Common myeloid progenitor, CD34-positive (primary cell): Measurements from ENCODE around the gene ZNF208.

Experiments used
- CTCF ChIA-PET: fragments of 350-600 bp; sonication (Branson Sonifier 250); formaldehyde crosslinking; loops from one replicate; lab custom pipeline; 2021; ENCODE audit warnings: antibody characterized with exemption; lab: Charles Lee
- POLR2A ChIA-PET: fragments of 350-600 bp; sonication (Branson Sonifier 250); formaldehyde crosslinking; loops from one replicate; lab custom pipeline; 2021; ENCODE audit warnings: antibody characterized with exemption; lab: Charles Lee
- DNase-seq, 3 donors: peaks; one replicate each; pipeline versions ENCODE4 v3.0.0 to v3.0.0-alpha.2; 2013
- H3K27ac ChIP-seq, 2 experiments: 1 replicate in 1 of 2; 2 replicates in 1 of 2; pipeline ENCODE4 v1.7.0; 2013; ENCODE audit warnings: inconsistent platforms in 2 of 2, low read length in 2 of 2, mild to moderate bottlenecking in 2 of 2, low read depth in 1 of 2, moderate library complexity in 1 of 2; ENCODE audit not compliant: severe bottlenecking in 2 of 2, insufficient read depth in 1 of 2, poor library complexity in 1 of 2
- H3K27me3 ChIP-seq, 5 experiments: replicated peaks in 2 of 5; 1 replicate in 3 of 5; 2 replicates in 2 of 5; pipeline versions ENCODE4 v1.6.1 to v1.7.0; 2013; ENCODE audit warnings: low read length in 4 of 5, mild to moderate bottlenecking in 2 of 5, moderate library complexity in 2 of 5, inconsistent platforms in 1 of 5; ENCODE audit not compliant: insufficient read depth in 5 of 5, control insufficient read depth in 4 of 5
- H3K36me3 ChIP-seq, 4 experiments: 1 replicate in 2 of 4; 2 replicates in 2 of 4; pipeline versions ENCODE4 v1.6.1 to v1.7.0; 2013; ENCODE audit warnings: low read length in 3 of 4, control low read depth in 1 of 4, mild to moderate bottlenecking in 1 of 4; ENCODE audit not compliant: control insufficient read depth in 4 of 4, insufficient read depth in 4 of 4
- H3K4me1 ChIP-seq, 4 experiments: 1 replicate in 3 of 4; 2 replicates in 1 of 4; pipeline versions ENCODE4 v1.6.1 to v1.7.1; 2013; ENCODE audit warnings: low read length in 3 of 4, mild to moderate bottlenecking in 3 of 4, control low read depth in 1 of 4, inconsistent platforms in 1 of 4, moderate library complexity in 1 of 4; ENCODE audit not compliant: control insufficient read depth in 4 of 4, insufficient read depth in 4 of 4; ENCODE audit errors: control extremely low read depth in 1 of 4
- H3K4me3 ChIP-seq, 7 experiments: 1 replicate in 4 of 7; 2 replicates in 3 of 7; pipeline versions ENCODE4 v1.5.1 to v1.7.0; 2013; ENCODE audit warnings: mild to moderate bottlenecking in 7 of 7, low read length in 6 of 7, moderate library complexity in 6 of 7, inconsistent platforms in 2 of 7, low read depth in 2 of 7, control low read depth in 1 of 7; ENCODE audit not compliant: insufficient read depth in 4 of 7, control insufficient read depth in 1 of 7; ENCODE audit errors: extremely low read depth in 1 of 7
- H3K9me3 ChIP-seq, 5 experiments: 1 replicate in 4 of 5; 2 replicates in 1 of 5; pipeline versions ENCODE4 v1.6.1 to v1.7.1; 2013; ENCODE audit warnings: low read length in 4 of 5, mild to moderate bottlenecking in 2 of 5, inconsistent platforms in 1 of 5, low read depth in 1 of 5, moderate library complexity in 1 of 5; ENCODE audit not compliant: control insufficient read depth in 4 of 5, insufficient read depth in 2 of 5; ENCODE audit errors: control extremely low read depth in 1 of 5
- WGBS: methylation state at CpG from one replicate; pipeline ENCODE4 v1.1.5; 2013; ENCODE audit not compliant: insufficient coverage; 5-methylcytosine and 5-hydroxymethylcytosine counted together

ZNF208 gene

DNA sequence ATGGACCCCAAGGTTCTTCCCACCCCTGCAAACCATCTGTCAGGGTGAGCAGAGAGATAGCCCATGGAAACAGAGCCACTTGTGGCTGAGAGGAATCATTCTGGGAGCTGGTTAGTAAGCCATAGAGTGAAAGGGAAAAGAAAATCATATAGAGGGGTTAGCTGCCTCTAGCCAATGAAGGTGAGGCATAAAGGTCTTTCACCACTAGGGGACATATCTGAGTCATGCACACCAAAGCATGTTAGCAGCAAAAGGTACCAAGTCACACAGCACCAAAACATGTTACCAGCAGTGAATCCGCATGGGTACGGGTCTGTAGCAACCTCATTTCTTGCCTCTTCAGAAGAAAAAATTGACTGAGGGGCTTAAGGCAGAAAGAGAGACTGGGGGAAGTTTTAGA lies 98.1 kb downstream of the ZNF208 start:
- Histone ChIP-seq H3K27ac (no peak overlapping the region), H3K4me3 (no peak overlapping the region), H3K4me1 (no peaks in the 10 kb centered on the region), H3K27me3 (no peaks in the 10 kb centered on the region), H3K36me3 (no peaks in the 10 kb centered on the region), H3K9me3 (peaks cover 2 to 32% (median 13%) of the 10 kb centered on the region in 5 experiments)
- CTCF ChIA-PET: no interaction called here
- no peak for DNase-seq
- POLR2A ChIA-PET: no interaction called here
- 94% methylated on average over 2 of the region's 2 CpGs for WGBS

DNA sequence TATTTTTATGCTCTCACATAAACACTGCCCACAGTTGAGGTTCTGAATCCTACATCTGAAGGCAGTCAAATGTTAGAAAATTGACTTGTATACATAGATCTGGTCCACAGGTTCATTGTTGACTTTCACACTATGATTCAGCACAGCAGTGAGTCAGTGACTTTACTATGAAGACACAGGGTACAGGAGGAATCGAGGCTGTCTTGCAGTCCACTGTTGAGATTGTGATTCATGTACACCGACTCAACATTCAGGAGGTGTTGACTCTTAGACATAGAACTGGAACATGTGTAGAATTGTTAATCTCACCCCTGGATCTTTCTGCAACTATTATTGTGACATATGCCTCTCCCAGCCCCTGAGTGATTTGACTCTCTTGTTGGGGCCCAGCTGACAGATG lies 100.4 kb downstream of the ZNF208 start:
- no peaks in the 10 kb centered on the region for H3K36me3 ChIP-seq
- WGBS: 93% methylated on average over 2 of the region's 2 CpGs
- H3K27ac ChIP-seq: no peak overlapping the region
- H3K9me3 ChIP-seq: peaks cover 2 to 27% (median 11%) of the 10 kb centered on the region in 5 experiments
- ChIA-PET CTCF (no interaction called here), POLR2A (no interaction called here)
- H3K27me3 ChIP-seq: no peaks in the 10 kb centered on the region
- H3K4me3 ChIP-seq: no peak overlapping the region
- DNase-seq: no peak
- no peaks in the 10 kb centered on the region for H3K4me1 ChIP-seq

DNA sequence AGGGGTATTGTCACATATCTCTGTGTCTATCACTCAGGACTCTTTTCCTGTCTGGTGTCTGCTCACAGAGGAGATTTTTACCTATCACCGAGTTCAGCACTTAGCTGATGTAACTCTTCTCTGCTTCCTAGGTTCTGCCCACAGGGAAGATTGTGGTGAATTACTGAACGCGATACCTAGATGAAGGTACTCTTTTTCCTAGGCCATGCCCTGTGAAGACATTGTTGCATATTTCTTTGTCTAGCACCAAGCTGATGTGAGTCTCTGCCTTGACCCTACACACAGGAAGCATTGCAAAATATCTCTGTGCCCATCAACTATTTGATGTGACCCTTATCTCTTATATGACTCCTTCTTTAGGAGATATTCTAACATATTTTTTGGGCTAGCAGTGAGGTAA lies 102.7 kb downstream of the ZNF208 start:
- H3K9me3 ChIP-seq: peaks cover 2 to 24% (median 11%) of the 10 kb centered on the region in 5 experiments
- H3K4me1 ChIP-seq: no peaks in the 10 kb centered on the region
- no peak for DNase-seq
- H3K4me3 ChIP-seq: no peak overlapping the region
- no peaks in the 10 kb centered on the region for H3K36me3 ChIP-seq
- CTCF ChIA-PET: no interaction called here
- no peak overlapping the region for H3K27ac ChIP-seq
- POLR2A ChIA-PET: no interaction called here
- WGBS: 86% methylated on average over 1 of the region's 3 CpGs
- no peaks in the 10 kb centered on the region for H3K27me3 ChIP-seq

DNA sequence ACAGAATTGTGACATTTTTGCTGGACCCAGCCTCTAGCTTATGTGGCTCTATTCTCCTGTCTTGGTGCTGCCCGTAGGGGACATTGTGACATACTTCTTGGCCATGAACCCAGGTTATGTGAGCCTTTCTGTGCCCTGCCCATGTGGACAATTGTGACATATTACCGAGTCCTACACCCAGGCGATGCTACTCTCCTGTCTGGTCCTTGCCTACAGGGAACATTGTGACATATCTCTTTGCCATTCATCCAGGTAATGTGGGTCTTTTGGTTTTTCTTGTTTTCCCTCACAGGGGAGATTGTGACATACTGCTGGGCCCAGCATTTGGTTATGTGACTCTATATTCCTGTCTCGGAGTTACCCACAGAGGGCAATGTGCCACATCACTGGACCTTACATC lies 103.2 kb downstream of the ZNF208 start:
- ChIA-PET POLR2A (no interaction called here), CTCF (no interaction called here)
- Histone ChIP-seq H3K27me3 (no peaks in the 10 kb centered on the region), H3K36me3 (no peaks in the 10 kb centered on the region), H3K4me1 (no peaks in the 10 kb centered on the region), H3K4me3 (no peak overlapping the region), H3K27ac (no peak overlapping the region), H3K9me3 (peaks cover 1 to 24% (median 11%) of the 10 kb centered on the region in 5 experiments)
- WGBS: 92% methylated on average over 3 of the region's 4 CpGs
- no peak for DNase-seq

DNA sequence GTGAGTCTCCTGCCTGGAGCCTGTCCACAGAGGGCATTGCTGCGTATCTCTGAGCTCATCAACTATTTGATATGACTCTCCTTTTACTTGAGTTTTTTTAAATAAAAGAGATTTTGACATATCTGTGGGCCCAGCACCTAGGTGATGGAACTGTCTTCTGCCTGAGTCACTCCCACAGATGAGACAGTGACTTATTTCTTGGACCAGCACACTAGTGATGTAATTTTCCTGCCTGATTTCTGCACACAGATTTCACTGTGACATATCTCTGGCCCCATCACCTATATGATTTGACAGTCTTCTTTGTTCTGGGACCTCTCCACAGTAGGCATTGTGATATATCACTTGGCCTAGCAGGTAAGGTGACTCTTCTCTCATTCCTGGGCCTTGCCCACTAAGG lies 108.2 kb downstream of the ZNF208 start:
- no peak overlapping the region for H3K27ac ChIP-seq
- H3K36me3 ChIP-seq: no peaks in the 10 kb centered on the region
- CTCF ChIA-PET: no interaction called here
- no peak overlapping the region for H3K4me3 ChIP-seq
- peaks cover 0 to 12% (median 7%) of the 10 kb centered on the region in 5 experiments for H3K9me3 ChIP-seq
- POLR2A ChIA-PET: no interaction called here
- no peaks in the 10 kb centered on the region for H3K27me3 ChIP-seq
- no CpG with 5 or more reads among the region's 1 CpG for WGBS
- no peak for DNase-seq
- no peaks in the 10 kb centered on the region for H3K4me1 ChIP-seq

DNA sequence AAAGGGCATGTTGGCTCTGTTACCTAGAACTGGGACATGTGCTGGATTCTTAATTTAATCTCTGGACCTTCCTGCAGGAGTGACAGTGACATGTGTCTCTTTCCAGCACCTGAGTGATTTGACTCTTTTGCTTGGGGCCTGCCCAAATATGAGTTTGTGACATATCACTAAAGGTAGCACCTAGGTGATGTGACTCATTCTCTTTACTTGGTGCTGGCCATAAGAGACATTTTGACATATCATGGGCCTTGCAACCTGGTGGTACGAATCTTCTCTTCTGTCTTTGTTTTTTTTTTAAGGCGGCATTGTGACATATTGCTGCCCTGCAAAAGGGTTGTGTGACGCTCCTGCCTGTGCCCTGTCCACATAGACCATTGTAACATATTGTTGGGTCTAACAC lies 108.9 kb downstream of the ZNF208 start:
- CTCF ChIA-PET: no interaction called here
- POLR2A ChIA-PET: no interaction called here
- Histone ChIP-seq H3K27ac (no peak overlapping the region), H3K4me1 (no peaks in the 10 kb centered on the region), H3K36me3 (no peaks in the 10 kb centered on the region), H3K9me3 (peaks cover 0 to 9% (median 5%) of the 10 kb centered on the region in 5 experiments), H3K27me3 (no peaks in the 10 kb centered on the region), H3K4me3 (no peak overlapping the region)
- 86% methylated on average over 2 of the region's 3 CpGs for WGBS
- DNase-seq: no peak

DNA sequence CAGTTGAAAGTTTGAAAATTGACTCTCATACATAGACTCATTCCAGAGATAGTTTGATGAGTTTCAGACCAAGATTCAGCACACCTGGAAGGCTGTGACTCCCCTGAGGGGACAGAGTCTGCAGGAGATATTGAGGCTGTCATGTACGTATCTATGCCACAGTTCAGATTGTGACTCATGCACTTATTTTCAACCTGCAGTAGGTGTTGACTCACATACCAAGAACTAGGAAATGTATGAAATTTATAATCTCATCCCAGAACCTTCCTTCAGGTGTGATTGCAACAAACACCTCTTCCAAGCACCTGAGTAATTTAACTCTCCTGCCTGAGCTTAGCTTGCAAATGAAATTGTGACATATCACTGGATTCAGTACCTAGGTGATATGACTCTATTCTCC lies 110.3 kb downstream of the ZNF208 start:
- no peaks in the 10 kb centered on the region for H3K27me3 ChIP-seq
- H3K9me3 ChIP-seq: peaks cover 0 to 9% (median 5%) of the 10 kb centered on the region in 5 experiments
- H3K4me1 ChIP-seq: no peaks in the 10 kb centered on the region
- no peak overlapping the region for H3K4me3 ChIP-seq
- CTCF ChIA-PET: no interaction called here
- H3K36me3 ChIP-seq: no peaks in the 10 kb centered on the region
- DNase-seq: no peak
- no peak overlapping the region for H3K27ac ChIP-seq
- POLR2A ChIA-PET: no interaction called here
- WGBS: 86% methylated on average over 1 of the region's 1 CpG
